Fibroblast of upper back skin (primary cell): ENCODE measurements around the gene MLKL.
"Not testable (repeated sequence)": the region's sequence is repeated elsewhere in the genome, so short reads cannot be mapped to it uniquely, and the experiment has no call there.

Experiments
- DNase-seq: peaks from one replicate; pipeline ENCODE4 v3.0.0-alpha.2; 2013

Gene MLKL

GRCh38 chr16:74731853-74732477 is 31.3 kb upstream of the MLKL start:
- DNase-seq = no peak

DNA sequence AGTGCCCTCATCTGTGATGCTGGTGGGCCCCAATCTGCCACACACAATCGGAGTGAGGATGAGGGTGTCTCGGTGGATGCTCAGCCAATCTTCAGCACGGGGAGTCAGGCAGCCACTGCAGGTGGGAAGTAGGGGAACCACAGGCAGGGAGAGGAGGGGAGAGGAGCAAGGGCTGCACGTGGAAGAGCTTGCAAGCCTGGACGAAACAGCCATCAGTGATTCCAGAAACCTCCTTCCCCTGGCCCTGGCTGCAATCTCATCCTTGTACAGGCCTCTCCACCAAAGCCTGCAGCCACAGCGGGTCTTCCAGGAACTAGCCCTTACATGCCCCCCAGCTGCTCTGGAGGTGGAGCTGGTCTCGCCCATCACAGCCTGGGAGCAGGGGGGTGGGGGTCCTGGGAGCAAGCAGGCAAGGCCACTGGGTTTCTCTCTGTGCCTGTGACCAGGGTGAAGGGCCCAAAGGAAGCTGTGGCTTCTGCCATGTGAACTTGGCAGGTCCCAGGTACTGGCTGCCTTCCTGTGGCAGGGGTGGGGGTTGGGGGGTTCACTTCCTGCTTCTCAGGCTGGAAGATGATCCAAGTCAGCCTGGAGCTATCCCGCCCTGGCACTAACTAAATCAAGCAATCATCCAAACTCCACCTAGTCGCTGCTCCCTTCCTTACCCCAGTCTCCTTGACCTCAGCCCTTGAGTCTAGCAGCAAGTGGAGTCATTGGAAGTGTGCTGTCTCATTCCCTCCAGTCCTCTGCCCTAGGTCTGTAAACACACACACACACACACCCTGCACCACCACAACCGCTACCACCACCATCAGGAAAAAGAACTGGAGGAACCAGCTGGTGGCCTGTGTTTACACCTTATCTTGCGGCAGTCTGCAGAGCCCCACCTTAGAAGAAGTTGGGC is 29.4 kb upstream of the MLKL start:
- DNase-seq = no peak

GRCh38 chr16:74727903-74728302 is 27.2 kb upstream of the MLKL start:
- no peak for DNase-seq

DNA sequence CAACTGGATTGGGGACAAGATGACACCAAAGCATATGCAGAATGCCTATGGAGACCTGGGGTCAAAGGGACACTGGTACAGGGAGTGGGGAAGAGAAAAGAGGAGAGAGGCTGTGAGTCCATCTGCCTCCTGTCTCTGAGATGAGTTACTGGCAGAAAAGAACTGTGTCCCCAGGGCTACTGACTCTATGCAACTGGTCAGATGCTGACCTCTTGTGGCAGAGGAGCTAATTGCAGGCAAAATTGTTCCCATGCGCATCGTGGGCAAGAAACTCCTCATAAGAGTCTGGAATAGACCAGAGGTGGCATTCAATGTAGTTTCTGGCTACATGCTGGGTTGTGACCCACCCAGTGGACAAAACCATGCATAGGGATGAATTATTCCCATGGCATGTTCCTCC is 26.1 kb upstream of the MLKL start:
- no peak for DNase-seq

DNA sequence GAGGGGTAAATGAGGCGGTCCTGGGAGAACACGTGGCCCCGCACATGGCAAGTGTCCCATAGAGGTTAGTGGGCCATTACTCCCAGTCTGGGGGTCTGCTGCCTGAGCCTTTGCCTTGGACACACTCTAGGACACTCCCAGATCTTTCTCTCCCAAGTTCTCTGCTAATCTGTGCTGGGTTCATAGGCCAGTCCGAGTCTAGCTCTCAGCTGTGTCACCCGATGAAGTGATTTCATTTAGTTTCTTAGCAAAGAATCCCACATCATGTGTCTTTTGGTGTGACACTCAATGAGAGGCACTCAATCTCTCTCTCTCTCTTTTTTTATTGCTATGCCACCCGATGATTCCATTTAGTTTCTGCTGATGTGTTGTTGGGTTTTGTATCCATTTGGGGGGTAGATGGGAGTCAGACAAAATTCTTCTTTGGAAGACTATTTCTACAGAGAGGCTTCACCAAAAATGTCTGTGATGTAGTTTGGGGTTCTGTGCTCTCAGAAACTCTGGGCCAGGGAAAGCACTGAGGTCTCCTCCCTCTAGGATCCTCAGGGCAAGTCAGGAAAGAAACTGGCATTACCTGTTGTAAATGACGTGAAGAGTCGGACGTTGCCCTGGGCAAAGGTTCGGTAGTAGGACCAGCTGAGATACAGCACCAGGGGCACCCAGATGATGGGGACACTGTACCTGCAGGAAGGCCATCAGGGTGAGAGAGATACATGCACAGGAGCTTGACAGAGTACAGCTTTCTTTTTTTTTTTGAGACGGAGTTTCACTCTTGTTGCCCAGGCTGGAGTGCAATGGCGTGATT is 25.2 kb upstream of the MLKL start:
- DNase-seq = no peak

DNA sequence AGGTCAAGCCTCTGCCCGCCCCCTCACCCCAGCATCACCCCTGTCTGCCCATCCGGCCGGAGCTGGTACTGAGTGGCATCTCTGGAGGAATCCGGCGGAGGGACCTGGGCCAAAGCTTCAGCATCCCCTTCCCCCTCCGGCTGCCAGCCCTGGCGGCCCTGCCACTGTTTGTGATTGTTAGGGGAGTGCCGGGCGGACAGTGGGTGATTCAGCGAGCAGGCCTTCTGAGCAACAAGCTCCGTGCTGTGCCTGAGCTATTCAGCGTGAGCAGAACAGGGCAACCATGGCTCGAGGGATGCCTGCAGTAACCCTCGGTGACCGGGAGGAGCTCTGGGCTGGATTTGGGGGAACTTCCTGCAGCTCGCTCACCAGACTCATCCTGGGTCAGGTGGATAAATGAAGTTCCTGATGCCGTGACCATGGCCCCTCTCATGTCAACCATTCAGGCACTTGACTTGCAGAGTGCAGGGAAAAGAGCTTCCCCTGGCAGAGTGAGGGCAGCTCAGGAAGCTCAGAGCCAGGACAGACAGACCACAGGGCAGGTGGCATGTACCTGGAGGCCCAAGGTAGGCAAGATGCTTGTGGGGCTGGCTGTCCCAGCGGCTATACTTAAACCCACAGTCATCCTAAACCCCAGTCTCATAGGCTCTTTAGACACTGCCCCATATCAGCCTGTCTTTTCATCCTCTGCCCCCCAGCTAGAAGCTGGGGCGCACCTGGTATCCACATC is 24.3 kb upstream of the MLKL start:
- DNase-seq = no peak

GRCh38 chr16:74723256-74723655 is 22.6 kb upstream of the MLKL start:
- no peak for DNase-seq

GRCh38 chr16:74722156-74722555 is 21.5 kb upstream of the MLKL start:
- not testable (repeated sequence) for DNase-seq

DNA sequence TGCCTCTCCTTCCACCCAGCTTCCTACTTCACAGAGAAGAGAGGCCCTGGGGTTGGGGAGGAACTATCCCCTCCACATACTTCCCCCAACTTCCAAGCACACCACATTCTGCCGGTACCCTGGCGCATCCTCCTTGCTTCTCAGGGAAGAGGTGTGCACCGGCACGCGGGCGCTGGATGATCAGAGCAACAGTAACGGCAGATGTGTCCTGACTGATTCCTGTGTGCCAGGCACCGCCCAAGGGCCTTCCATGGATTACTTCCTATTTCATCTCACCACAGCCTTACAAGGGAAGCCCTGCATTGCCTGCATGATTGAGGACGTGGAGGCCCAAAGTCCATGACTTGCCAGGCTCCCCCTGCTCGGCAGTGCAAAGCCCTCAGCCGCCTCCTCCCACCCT is 21.1 kb upstream of the MLKL start:
- DNase-seq = no peak

GRCh38 chr16:74720579-74720978 is 19.9 kb upstream of the MLKL start:
- DNase-seq = no peak

DNA sequence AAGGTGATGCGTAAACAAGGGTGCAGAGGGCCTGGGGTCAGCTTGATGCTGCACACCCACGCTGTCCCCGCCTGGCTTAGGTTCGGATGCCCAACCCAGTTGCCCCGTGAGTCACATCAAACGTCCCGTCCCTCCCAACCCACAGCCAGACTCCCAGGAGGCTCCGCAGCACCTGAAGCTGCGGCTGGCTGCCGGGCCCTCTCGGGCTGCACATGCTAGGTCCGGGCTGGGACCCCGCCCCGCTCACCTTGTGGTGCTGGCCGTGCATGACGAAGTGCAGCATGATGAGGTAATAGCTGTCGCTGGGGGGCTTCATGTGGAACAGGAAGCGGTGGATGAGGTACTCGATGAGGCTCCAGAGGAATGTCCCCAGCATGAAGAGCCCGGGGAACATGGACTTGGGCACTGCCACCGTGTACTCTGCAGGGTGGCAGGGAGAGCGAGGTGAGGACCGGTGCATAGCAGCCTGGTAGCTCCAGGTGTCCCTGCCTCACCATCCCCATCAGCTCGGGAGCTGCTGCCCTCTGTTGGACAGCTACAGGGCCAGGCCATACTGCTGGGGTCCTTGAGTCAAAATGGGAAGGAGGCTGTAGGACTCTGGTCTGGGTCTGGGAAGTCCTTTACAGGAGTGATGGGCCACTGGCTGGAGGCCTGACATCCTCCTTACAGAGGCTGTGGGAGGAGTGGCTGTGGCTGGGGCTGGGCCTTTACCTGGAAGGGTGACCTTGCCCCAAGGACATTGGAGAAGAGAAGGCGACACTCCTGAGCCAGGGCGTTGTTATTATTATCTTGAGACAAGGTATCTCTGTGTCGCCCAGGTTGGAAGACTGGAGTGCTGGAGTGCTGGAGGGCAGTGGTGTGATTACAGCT is 18.3 kb upstream of the MLKL start:
- DNase-seq = no peak

GRCh38 chr16:74718140-74718539 is 17.5 kb upstream of the MLKL start:
- no peak for DNase-seq

DNA sequence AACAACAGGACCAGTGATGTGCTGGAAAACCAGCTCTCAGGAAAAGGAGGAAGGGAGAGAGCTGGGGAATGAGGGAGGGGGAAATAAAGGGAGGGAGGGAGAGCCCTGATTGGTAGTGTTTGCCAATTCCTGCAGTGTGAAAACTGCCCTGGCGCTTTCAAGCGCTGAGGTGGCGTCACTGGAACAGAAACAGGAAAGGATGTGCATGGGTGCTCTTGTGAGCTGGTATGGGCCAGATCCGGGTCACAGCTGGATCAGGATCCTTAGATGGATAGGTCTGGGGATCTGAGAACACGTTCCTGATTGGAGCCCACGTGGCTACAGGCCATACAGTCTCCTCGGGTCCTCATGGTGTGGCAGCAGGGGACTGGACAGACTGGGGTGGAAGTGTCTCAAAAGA is 16.7 kb upstream of the MLKL start:
- no peak for DNase-seq

- no peak for DNase-seq
These were observed 15.7 kb upstream of the MLKL start for GRCh38 chr16:74716355-74716754.

DNA sequence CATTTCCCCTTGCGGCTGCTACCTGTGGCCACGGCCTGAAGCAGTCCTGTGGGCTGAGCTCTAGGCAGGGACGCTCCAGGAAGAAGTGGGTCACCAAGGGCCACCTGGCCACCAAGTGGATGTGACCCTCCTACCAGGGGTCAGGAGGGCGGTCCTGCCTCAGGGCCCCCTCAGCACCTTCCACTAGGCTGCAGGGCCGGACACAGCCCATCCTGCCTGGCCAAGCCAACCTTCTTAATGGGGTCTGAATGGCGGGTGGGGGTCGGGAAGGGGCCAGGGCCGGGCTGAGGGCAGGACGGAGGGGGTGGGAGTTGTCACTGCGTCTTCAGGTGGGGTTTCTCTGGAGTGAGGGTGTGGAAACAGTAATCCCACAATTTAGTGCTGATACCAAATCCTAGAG is 13.2 kb upstream of the MLKL start:
- DNase-seq = no peak

GRCh38 chr16:74713325-74713724 is 12.7 kb upstream of the MLKL start:
- DNase-seq = no peak

- no peak for DNase-seq
These were observed 11.3 kb upstream of the MLKL start for GRCh38 chr16:74711938-74712337.

DNA sequence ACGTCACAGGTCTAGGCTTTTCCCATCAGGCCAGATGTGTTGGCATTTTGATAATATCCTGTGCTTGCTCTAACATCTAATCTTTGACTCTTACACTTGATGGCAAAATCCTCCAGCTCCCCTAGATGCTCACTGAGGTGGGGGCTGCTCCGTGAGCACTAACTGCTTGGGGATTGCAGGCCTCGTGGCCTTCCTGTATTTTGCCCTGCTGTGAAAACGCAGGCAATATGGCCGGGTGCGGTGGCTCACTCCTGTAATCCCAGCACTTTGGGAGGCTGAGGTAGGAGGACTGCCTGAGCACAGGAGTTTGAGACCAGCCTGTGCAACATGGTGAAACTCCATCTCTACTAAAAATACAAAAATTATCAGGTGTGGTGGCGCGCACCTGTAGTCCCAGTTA is 9.7 kb upstream of the MLKL start:
- DNase-seq = no peak

DNA sequence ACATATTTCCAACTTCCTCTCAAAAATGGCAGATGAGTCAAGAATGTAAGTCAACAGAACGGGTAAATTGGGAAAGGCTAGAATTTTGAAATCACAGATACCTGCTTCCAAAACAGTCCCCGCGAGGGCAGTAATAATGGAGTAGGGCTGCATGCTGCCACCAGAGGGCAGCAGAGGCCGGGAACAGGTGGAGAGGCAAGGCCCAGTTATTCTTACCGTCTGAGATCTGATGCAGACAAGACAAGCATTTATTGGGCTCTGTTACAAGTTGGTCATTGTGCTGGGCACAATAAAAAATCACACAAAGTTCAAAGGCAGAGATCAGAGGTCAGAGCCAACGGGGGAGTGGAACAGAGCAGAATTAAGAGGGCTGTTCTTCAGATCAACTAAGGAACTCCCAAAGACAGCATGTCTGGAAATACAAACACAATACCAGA is 8.8 kb upstream of the MLKL start:
- DNase-seq = peak; percentile 55

GRCh38 chr16:74700116-74700437 is 585 bp downstream of the MLKL start:
- peak; percentile 9 for DNase-seq

GRCh38 chr16:74699666-74700065 is 996 bp downstream of the MLKL start:
- no peak for DNase-seq

GRCh38 chr16:74698222-74698621 is 2.4 kb downstream of the MLKL start:
- DNase-seq = no peak
